Nephron (organoid): ENCODE results near the gene DHDH.
"Not testable (repeated sequence)": the region's sequence is repeated elsewhere in the genome, so short reads cannot be mapped to it uniquely, and the experiment has no call there.

Source experiments
- H3K27ac Mint-ChIP-seq, 3 experiments: 2 replicates each; pipeline ENCODE4 v1.8.0; 2020; ENCODE audit warnings: mixed read lengths in 3 of 3, mild to moderate bottlenecking in 2 of 3, moderate library complexity in 1 of 3
- H3K27me3 Mint-ChIP-seq: 2 replicates; pipeline ENCODE4 v1.8.0; 2021; ENCODE audit warnings: low read depth, mild to moderate bottlenecking, moderate library complexity, mixed read lengths
- H3K36me3 Mint-ChIP-seq: 2 replicates; pipeline ENCODE4 v1.8.0; 2020; ENCODE audit warnings: low read depth, mixed read lengths
- H3K4me1 Mint-ChIP-seq: 2 replicates; pipeline ENCODE4 v1.8.0; 2020; ENCODE audit warnings: mixed read lengths
- H3K4me3 Mint-ChIP-seq, 3 experiments: 2 replicates each; pipeline ENCODE4 v1.8.0; 2020; ENCODE audit warnings: mild to moderate bottlenecking in 3 of 3, mixed read lengths in 3 of 3, moderate library complexity in 2 of 3
- H3K9me3 Mint-ChIP-seq: 2 replicates; pipeline ENCODE4 v1.8.0; 2020; ENCODE audit warnings: mixed read lengths
- CTCF ChIP-seq, 3 experiments: fragments of 200-600 bp; sonication (generic); IDR thresholded peaks; one replicate each; pipeline ENCODE4 v1.5.0; 2021; ENCODE audit warnings: antibody characterized with exemption in 3 of 3; ENCODE audit not compliant: unreplicated experiment in 3 of 3

DHDH gene

DNA sequence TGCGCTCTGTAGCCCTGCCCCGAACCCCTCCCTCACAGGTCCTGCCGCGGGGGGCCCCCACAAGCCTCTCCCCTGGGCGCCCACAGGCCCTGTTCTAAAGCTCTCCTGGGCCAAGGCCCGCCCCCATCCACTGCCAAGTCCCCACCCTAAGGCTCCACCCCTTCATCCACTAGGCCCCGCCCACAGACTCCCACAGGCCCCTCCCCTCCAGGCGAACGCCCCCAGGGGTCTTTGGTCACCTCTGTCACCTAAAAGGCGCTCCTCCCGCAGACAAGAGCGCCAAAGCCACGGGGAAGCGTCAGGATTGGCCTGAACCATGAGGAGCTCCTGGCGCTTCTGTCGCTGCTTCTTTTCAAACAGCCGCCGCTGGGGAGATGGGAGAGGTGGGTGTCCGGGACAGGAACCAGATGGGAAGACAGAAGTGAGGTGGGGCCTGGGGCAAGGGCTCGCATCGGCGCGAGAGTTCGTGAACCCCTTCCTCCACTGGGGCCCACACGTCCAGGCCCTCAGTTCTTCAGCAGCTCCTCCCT, 37.2 kb upstream of the DHDH start:
- H3K27me3 Mint-ChIP-seq, result no peaks in the 10 kb centered on the region
- H3K27ac Mint-ChIP-seq, result peak overlapping the region in 1 of 3 experiments; percentile 49
- no peak for TF ChIP-seq CTCF (IDR thresholded peaks at IDR 0.05; ENCODE audit: unreplicated experiment in 3 of 3)
- peak overlapping the region; percentile 27 to 51 (median 35) for H3K4me3 Mint-ChIP-seq
- H3K36me3 Mint-ChIP-seq, result peaks cover 4% of the 10 kb centered on the region
- no peaks in the 10 kb centered on the region for H3K9me3 Mint-ChIP-seq
- H3K4me1 Mint-ChIP-seq, result peaks cover 12% of the 10 kb centered on the region

- H3K27me3 Mint-ChIP-seq, result no peaks in the 10 kb centered on the region
- H3K4me3 Mint-ChIP-seq, result no peak overlapping the region
- peaks cover 9% of the 10 kb centered on the region for H3K36me3 Mint-ChIP-seq
- TF ChIP-seq CTCF (IDR thresholded peaks at IDR 0.05; ENCODE audit: unreplicated experiment in 3 of 3), result no peak
- peaks cover 13% of the 10 kb centered on the region for H3K4me1 Mint-ChIP-seq
- no peaks in the 10 kb centered on the region for H3K9me3 Mint-ChIP-seq
- no peak overlapping the region for H3K27ac Mint-ChIP-seq
Measured at GRCh38 chr19:48897181-48897580, 36.3 kb upstream of the DHDH start.

DNA sequence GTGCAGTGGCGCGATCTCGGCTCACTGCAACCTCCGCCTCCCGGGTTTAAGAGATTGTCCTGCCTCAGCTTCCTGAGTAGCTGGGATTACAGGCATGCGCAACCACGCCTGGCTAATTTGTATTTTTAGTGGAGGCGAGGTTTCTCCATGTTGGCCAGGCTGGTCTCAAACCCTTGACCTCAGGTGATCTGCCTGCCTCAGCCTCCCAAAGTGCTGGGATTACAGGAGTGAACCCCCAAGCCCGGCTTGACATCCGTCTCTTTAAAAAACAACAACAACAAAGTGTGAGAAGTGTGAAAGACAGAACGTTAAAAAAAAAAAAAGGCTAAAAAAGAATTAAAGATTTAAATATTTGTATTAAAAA, 34.1 kb upstream of the DHDH start:
- H3K36me3 Mint-ChIP-seq, result peaks cover 22% of the 10 kb centered on the region
- not testable (repeated sequence) for H3K27me3 Mint-ChIP-seq, H3K9me3 Mint-ChIP-seq
- H3K4me3 Mint-ChIP-seq, result peak overlapping the region; percentile 79 to 99 (median 96)
- H3K4me1 Mint-ChIP-seq, result peaks cover 13% of the 10 kb centered on the region
- H3K27ac Mint-ChIP-seq, result peak overlapping the region; percentile 90 to 97 (median 96)

GRCh38 chr19:48899781-48900476, 33.6 kb upstream of the DHDH start, which contains the start of gene NUCB1:
Gene NUCB1, plus strand, starts transcription at chr19:48900312. Its CDS starts 485 bp downstream, at chr19:48900797.
- Mint-ChIP-seq H3K9me3 (no peaks in the 10 kb centered on the region), H3K27me3 (no peaks in the 10 kb centered on the region), H3K27ac (peak within 1 kb of the TSS; percentile 90 to 97 (median 96)), H3K4me3 (peak within 1 kb of the TSS; percentile 94 to 99 (median 96)), H3K4me1 (peaks cover 13% of the 10 kb centered on the region), H3K36me3 (peaks cover 28% of the 10 kb centered on the region)
- TF ChIP-seq CTCF (IDR thresholded peaks at IDR 0.05; ENCODE audit: unreplicated experiment in 3 of 3), result peak; percentile 26 to 35 (median 34)

GRCh38 chr19:48900477-48901406, 32.8 kb upstream of the DHDH start:
- Mint-ChIP-seq H3K9me3 (no peaks in the 10 kb centered on the region), H3K4me1 (peaks cover 13% of the 10 kb centered on the region), H3K27ac (peak overlapping the region; percentile 90 to 97 (median 96)), H3K27me3 (no peaks in the 10 kb centered on the region), H3K36me3 (peaks cover 36% of the 10 kb centered on the region), H3K4me3 (peak overlapping the region; percentile 94 to 99 (median 96))
- TF ChIP-seq CTCF (IDR thresholded peaks at IDR 0.05; ENCODE audit: unreplicated experiment in 3 of 3), result no peak

- not testable (repeated sequence) for H3K27ac Mint-ChIP-seq, H3K9me3 Mint-ChIP-seq, H3K27me3 Mint-ChIP-seq
- Mint-ChIP-seq H3K4me3 (peak overlapping the region; percentile 44 to 63 (median 52)), H3K4me1 (peaks cover 13% of the 10 kb centered on the region), H3K36me3 (peaks cover 44% of the 10 kb centered on the region)
Measured at GRCh38 chr19:48902291-48902690, 31.2 kb upstream of the DHDH start.

GRCh38 chr19:48903788-48904187, 29.7 kb upstream of the DHDH start:
- H3K4me1 Mint-ChIP-seq, result peaks cover 13% of the 10 kb centered on the region
- not testable (repeated sequence) for H3K27me3 Mint-ChIP-seq, H3K4me3 Mint-ChIP-seq, H3K9me3 Mint-ChIP-seq, H3K27ac Mint-ChIP-seq
- peaks cover 57% of the 10 kb centered on the region for H3K36me3 Mint-ChIP-seq
